Thyroid gland (tissue), 4 donors: ENCODE measurements around the gene SELENOF. TPM values are rescaled to one million over a fixed set of nuclear protein-coding genes. Genes with fewer than 3 reads are reported as not detected.

Experiments used
- DNase-seq, 2 donors: peaks; one replicate each; pipeline ENCODE4 v3.0.0-alpha.2; 2019
- H3K27ac ChIP-seq, 3 donors: fragments of 200-600 bp; sonication (generic); 1 replicate in 2 of 3; 2 replicates in 1 of 3; pipeline ENCODE4 v1.5.1; 2016 to 2019; ENCODE audit warnings: mild to moderate bottlenecking in 1 of 3, moderate library complexity in 1 of 3
- H3K27me3 ChIP-seq: fragments of 200-600 bp; sonication (generic); one replicate; pipeline ENCODE4 v1.5.1; 2019
- H3K36me3 ChIP-seq, 2 donors: fragments of 200-600 bp; sonication (generic); one replicate each; pipeline ENCODE4 v1.5.1; 2016 to 2019
- H3K4me1 ChIP-seq, 2 donors: fragments of 200-600 bp; sonication (generic); one replicate each; pipeline ENCODE4 v1.5.1; 2017 to 2019
- H3K4me3 ChIP-seq, 3 donors: fragments of 200-600 bp; sonication (generic); replicated peaks in 1 of 3; 1 replicate in 2 of 3; 2 replicates in 1 of 3; pipeline ENCODE4 v1.5.1; 2016; ENCODE audit warnings: mild to moderate bottlenecking in 1 of 3
- H3K9me3 ChIP-seq: fragments of 200-600 bp; sonication (generic); one replicate; pipeline ENCODE4 v1.5.1; 2017
- POLR2A ChIP-seq, 2 donors: fragments of 450-650 bp; IDR thresholded peaks; one replicate each; pipeline ENCODE4 v1.6.1; 2017; ENCODE audit warnings: antibody characterized with exemption in 2 of 2, mild to moderate bottlenecking in 2 of 2, moderate library complexity in 1 of 2
- WGBS, 2 donors: methylation state at CpG; one replicate each; pipeline ENCODE4 v1.1.5; 2017; 5-methylcytosine and 5-hydroxymethylcytosine counted together
- intact Hi-C: fragments of 100-400 bp; cut with DNase I; formaldehyde crosslinking; loops from one replicate; pipeline ENCODE4 v1.15.1; 2023
- total RNA-seq, 4 donors: library from RNA; depleted of rRNA; stranded (reverse); fragments of >200 nt; gene quantifications; one replicate each; pipeline ENCODE4 v1.2.3, GENCODE V29; 2016
- TF ChIP-seq, protein P1 (sequence below), 6 experiments: fragments of 200-600 bp in 3 of 6; fragments of 450-650 bp in 3 of 6; sonication (generic) in 3 of 6; IDR thresholded peaks; one replicate each; pipeline ENCODE4 v1.5.1; 2016 to 2019; ENCODE audit warnings: antibody characterized with exemption in 6 of 6, mild to moderate bottlenecking in 2 of 6, inconsistent platforms in 1 of 6, moderate library complexity in 1 of 6

Gene SELENOF
- total RNA-seq, 4 donors from 2014 or later = 232 to 299 (median 288) TPM

DNA sequence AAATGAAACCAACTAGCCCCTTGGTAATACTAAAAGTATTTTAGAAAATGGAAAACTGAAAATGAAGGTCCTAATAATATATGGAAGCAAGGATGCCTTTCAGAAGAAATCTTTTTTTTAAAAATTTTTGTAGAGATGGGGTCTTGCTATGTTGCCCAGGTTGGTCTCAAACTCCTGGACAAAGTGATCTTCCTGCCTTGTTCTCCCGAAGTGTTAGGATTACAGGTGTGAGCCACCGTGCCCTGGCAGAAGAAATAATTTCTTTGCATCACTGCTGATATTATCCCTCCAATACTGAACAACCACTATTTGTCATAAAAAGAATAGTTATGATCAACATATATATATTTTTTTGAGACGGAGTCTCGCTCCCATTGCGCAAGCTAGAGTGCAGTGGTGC, 25.6 kb downstream of the SELENOF start:
- no peaks in the 10 kb centered on the region for H3K36me3 ChIP-seq
- intact Hi-C loops = no loop called here
- no peaks in the 10 kb centered on the region for H3K9me3 ChIP-seq
- no peak for DNase-seq
- TF ChIP-seq, protein P1, sequence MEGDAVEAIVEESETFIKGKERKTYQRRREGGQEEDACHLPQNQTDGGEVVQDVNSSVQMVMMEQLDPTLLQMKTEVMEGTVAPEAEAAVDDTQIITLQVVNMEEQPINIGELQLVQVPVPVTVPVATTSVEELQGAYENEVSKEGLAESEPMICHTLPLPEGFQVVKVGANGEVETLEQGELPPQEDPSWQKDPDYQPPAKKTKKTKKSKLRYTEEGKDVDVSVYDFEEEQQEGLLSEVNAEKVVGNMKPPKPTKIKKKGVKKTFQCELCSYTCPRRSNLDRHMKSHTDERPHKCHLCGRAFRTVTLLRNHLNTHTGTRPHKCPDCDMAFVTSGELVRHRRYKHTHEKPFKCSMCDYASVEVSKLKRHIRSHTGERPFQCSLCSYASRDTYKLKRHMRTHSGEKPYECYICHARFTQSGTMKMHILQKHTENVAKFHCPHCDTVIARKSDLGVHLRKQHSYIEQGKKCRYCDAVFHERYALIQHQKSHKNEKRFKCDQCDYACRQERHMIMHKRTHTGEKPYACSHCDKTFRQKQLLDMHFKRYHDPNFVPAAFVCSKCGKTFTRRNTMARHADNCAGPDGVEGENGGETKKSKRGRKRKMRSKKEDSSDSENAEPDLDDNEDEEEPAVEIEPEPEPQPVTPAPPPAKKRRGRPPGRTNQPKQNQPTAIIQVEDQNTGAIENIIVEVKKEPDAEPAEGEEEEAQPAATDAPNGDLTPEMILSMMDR (IDR thresholded peaks at IDR 0.05) = no peak
- TF ChIP-seq POLR2A (IDR thresholded peaks at IDR 0.05) = no peak
- H3K27ac ChIP-seq = no peak overlapping the region
- H3K27me3 ChIP-seq = no peaks in the 10 kb centered on the region
- 98 to 99% methylated on average over 5 of the region's 5 CpGs for WGBS, 2 donors
- peaks cover 0 to 7% of the 10 kb centered on the region in 2 donors for H3K4me1 ChIP-seq
- no peak overlapping the region for H3K4me3 ChIP-seq

DNA sequence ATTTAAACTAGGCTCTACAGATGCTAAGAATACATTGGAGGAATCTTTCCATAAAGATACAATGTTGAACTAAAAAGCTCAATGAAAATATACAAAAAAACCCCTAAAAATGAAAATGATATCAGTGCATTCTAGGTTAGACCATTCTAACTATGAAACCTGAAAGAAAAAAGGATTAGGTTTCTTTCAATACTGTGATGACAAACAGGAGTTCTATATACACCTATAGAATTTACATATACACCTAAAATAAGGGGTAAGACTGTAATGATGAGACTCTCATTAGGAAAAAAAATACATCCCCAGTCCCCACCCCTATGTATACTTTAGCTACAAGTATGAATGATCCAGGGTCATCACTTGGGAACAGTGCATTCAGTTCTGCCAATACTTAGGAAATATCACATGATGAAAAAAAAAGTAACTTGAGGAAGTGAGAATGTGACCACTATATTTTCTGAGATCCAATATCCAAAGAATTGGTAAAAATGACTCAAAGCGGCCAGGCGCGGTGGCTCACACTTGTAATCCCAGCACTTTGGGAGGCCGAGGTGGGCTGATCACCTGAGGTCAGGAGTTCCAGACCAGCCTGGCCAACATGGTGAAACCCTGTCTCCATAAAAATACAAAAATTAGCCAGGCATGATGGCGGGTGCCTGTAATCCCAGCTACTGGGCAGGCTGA, 26.3 kb downstream of the SELENOF start:
- H3K27me3 ChIP-seq = no peaks in the 10 kb centered on the region
- intact Hi-C loops = no loop called here
- no peak overlapping the region for H3K27ac ChIP-seq
- no peaks in the 10 kb centered on the region for H3K9me3 ChIP-seq
- H3K4me3 ChIP-seq = no peak overlapping the region
- DNase-seq = no peak
- TF ChIP-seq, protein P1 (IDR thresholded peaks at IDR 0.05) = no peak
- no peak for TF ChIP-seq POLR2A (IDR thresholded peaks at IDR 0.05)
- H3K36me3 ChIP-seq = no peaks in the 10 kb centered on the region
- WGBS, 2 donors = 86 to 98% methylated on average over 5 of the region's 5 CpGs
- peaks cover 0 to 7% of the 10 kb centered on the region in 2 donors for H3K4me1 ChIP-seq

DNA sequence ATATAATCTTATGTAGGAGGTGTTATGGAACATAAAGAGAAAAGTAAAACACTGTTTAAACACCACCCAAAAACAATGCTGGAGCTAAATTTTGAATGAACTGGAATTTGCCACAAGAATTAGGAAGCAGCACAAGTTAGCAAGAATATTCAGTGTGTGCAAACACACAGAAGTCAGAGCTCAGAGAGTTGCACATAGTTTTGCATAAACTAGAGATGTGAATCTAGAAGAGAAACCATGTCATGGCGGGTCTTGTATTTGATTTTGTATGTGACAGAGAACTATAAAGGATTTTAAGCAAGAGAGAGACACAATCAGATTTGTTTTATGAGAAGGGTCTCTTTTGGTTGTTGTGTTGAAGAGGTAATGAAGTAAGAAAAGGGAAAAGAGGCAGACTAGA, 38.2 kb downstream of the SELENOF start:
- Histone ChIP-seq H3K27ac (no peak overlapping the region), H3K4me3 (no peak overlapping the region), H3K27me3 (no peaks in the 10 kb centered on the region), H3K9me3 (no peaks in the 10 kb centered on the region), H3K4me1 (no peaks in the 10 kb centered on the region), H3K36me3 (no peaks in the 10 kb centered on the region)
- intact Hi-C loops = no loop called here
- WGBS, 2 donors = 96 to 98% methylated on average over 1 of the region's 1 CpG
- DNase-seq = no peak
- TF ChIP-seq POLR2A (IDR thresholded peaks at IDR 0.05) = no peak
- TF ChIP-seq, protein P1 (IDR thresholded peaks at IDR 0.05) = no peak

DNA sequence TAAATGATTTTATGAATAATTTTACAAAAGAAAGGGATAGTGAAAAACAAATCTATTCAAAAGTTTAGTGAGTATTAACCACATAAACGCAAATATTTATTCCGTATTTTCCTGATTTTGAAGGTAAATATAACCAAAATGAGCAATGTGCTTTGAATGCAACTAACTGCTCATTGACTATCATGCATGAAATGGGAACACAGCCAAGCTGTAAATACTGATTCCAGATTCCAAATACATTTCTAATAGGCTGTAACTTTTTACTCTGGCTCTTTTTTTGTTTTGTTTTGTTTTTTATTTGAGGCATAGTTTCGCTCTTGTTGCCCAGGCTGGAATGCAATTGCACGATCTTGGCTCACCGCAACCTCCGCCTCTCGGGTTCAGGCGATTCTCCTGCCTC, 41.8 kb downstream of the SELENOF start:
- WGBS, 2 donors = 94 to 97% methylated on average over 8 of the region's 8 CpGs
- H3K27ac ChIP-seq = no peak overlapping the region
- DNase-seq = no peak
- no peaks in the 10 kb centered on the region for H3K4me1 ChIP-seq
- no peak for TF ChIP-seq POLR2A (IDR thresholded peaks at IDR 0.05)
- TF ChIP-seq, protein P1 (IDR thresholded peaks at IDR 0.05) = no peak
- intact Hi-C loops = no loop called here
- H3K9me3 ChIP-seq = no peaks in the 10 kb centered on the region
- no peaks in the 10 kb centered on the region for H3K27me3 ChIP-seq
- H3K36me3 ChIP-seq = no peaks in the 10 kb centered on the region
- H3K4me3 ChIP-seq = no peak overlapping the region

DNA sequence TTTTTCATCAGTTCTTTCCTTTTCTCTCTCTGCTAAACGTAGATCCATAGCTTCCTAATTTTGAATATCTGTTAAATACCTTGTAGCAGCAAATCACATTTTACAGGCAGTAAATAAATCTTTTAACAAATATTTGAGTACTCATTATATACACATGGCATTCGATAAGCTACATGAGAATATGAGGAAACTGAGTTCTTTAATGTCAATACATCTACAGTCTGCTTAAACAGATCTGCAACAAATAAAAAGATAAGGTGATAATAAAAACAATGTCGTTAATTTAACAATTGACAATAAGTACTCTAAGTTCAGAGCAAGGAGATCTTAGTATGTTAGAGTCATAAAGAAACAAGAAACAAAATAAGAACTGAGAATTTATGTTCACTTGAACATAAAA, 42.9 kb downstream of the SELENOF start:
- Histone ChIP-seq H3K36me3 (no peaks in the 10 kb centered on the region), H3K27ac (no peak overlapping the region), H3K4me1 (no peaks in the 10 kb centered on the region), H3K4me3 (no peak overlapping the region), H3K27me3 (no peaks in the 10 kb centered on the region), H3K9me3 (no peaks in the 10 kb centered on the region)
- no peak for DNase-seq
- 94 to 95% methylated on average over 3 of the region's 3 CpGs for WGBS, 2 donors
- TF ChIP-seq, protein P1 (IDR thresholded peaks at IDR 0.05) = no peak
- TF ChIP-seq POLR2A (IDR thresholded peaks at IDR 0.05) = no peak
- intact Hi-C loops = no loop called here
